AG10803 (cell line): ENCODE measurements around the gene PTPRG.

Experiments used
- DNase-seq: peaks from one replicate; pipeline ENCODE4 v3.0.0; 2010; ENCODE audit warnings: low read depth
- H3K4me3 ChIP-seq: 2 replicates; pipeline ENCODE4 v1.5.1; 2011; ENCODE audit warnings: mild to moderate bottlenecking, low read length, control low read depth
- TF ChIP-seq, protein P1 (sequence below): conservative IDR thresholded peaks from 2 replicates; pipeline ENCODE4 v1.5.1; 2011; ENCODE audit warnings: mild to moderate bottlenecking, low read length, control low read depth, inconsistent platforms

The PTPRG gene

GRCh38 chr3:62180514-62180913 lies 619.1 kb downstream of the PTPRG start:
- no peak for DNase-seq
- no peak overlapping the region for H3K4me3 ChIP-seq
- TF ChIP-seq, protein P1, sequence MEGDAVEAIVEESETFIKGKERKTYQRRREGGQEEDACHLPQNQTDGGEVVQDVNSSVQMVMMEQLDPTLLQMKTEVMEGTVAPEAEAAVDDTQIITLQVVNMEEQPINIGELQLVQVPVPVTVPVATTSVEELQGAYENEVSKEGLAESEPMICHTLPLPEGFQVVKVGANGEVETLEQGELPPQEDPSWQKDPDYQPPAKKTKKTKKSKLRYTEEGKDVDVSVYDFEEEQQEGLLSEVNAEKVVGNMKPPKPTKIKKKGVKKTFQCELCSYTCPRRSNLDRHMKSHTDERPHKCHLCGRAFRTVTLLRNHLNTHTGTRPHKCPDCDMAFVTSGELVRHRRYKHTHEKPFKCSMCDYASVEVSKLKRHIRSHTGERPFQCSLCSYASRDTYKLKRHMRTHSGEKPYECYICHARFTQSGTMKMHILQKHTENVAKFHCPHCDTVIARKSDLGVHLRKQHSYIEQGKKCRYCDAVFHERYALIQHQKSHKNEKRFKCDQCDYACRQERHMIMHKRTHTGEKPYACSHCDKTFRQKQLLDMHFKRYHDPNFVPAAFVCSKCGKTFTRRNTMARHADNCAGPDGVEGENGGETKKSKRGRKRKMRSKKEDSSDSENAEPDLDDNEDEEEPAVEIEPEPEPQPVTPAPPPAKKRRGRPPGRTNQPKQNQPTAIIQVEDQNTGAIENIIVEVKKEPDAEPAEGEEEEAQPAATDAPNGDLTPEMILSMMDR: no peak

DNA sequence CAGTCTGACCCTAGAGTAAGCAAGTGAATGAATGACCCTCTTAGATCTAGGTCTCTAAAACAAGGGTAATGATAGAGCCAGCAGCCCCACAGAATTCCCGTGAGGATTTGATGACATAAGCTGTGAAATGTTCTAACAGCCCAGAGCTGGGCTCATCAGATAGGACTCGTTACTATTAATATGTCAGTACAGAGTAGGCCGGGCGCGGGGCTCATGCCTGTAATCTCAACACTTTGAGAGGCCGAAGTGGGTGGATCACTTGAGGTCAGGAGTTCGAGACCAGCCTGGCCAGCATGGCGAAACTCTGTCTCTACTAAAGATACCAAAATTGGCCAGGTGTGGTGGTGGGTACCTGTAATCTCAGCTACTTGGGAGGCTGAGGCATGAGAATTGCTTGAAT lies 621.7 kb downstream of the PTPRG start:
- no peak for DNase-seq
- TF ChIP-seq, protein P1: no peak
- H3K4me3 ChIP-seq: no peak overlapping the region

- DNase-seq: no peak
- TF ChIP-seq, protein P1: no peak
- no peak overlapping the region for H3K4me3 ChIP-seq
These were observed 622.6 kb downstream of the PTPRG start for GRCh38 chr3:62183969-62184368.

DNA sequence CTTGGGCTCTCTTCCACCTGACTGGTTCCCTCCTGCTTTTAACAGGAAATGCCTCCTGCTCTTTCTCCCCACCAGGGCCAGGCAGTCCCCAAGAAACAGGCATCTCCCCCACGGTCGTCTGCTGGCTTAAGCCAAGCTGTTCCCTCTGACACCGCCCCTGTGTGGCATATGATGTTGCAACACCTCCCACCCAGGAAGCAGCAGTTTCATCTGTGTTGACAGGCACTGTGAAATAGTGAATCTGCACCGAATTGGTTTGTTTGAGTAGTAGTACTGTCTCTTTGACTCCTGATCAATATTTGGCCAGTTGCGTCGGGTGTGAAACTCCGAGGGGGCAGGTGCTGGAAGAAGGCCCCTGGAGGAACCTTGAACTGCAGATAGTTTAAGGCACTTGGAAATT lies 623.2 kb downstream of the PTPRG start:
- peak; percentile 32 for DNase-seq
- TF ChIP-seq, protein P1: no peak
- no peak overlapping the region for H3K4me3 ChIP-seq

DNA sequence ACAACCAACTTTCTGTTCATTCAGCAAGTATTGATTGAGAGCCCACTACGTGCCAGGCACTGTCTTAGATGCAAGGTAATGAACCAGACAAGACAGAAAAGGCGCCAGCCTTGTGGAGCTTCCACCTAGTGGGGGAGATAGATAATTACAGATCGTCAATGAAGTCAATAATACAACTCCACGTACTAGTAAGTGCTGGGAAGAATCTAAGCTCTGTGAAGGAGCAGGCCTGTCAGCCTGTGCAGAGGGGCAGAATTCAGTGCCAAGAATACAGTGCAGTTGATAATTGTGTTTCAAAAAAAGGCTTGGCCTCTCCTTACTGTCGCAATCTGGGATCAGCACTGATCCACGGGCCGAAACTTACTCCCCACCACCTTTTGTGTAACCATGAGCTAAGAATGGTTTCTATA lies 625.7 kb downstream of the PTPRG start:
- no peak overlapping the region for H3K4me3 ChIP-seq
- peak; percentile 25 for DNase-seq
- TF ChIP-seq, protein P1: peak; percentile 57

DNA sequence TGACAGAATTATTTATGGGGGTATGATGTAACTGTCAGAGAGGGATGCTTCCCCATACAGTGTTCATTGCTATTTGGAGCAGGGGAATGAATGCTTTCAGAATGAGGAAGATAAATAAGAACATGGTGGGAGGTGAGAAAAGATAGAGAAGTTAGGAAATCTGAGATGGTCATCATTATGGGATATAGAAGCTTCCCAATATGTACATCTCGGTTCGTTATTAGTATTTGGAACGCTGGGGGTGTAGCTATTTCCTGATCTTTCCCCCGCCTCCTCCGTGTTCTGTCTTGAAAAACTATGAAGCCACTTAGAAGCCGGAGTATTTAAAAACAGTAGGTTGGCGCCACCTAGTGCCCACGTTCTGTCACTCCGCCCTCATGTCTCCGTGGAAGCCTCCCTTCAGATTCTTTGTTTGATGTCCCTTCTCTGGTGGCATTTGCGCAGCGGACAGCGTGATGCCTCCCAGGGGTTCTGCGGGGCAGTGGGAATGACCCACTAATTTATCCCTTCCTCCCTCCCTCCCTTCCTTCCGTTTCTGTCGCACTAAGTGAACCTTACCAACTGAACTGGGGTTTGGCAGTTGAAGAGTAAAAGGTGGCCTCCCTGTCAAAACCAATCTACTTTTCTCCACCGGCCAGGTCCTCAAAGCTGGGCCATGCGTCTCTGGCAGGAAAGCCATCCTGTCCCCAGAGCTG lies 627.5 kb downstream of the PTPRG start:
- peak overlapping the region; percentile 27 for H3K4me3 ChIP-seq
- peak; percentile 79 for DNase-seq
- TF ChIP-seq, protein P1: peak; percentile 83

GRCh38 chr3:62189376-62189698 lies 628.0 kb downstream of the PTPRG start:
- TF ChIP-seq, protein P1: no peak; the same call in 1 of the 2 replicates
- DNase-seq: no peak
- no peak overlapping the region for H3K4me3 ChIP-seq
